GM23338 (cell line): ENCODE measurements around the gene POLD3. TPM values are rescaled to one million over a fixed set of nuclear protein-coding genes. Genes with fewer than 3 reads are reported as not detected.

Experiments used
- ATAC-seq: fragments of 200-7000 bp; cut with Tn5 transposase; 3 replicates; pipeline ENCODE4 v1.9.1; 2020
- DNase-seq: peaks from one replicate; pipeline ENCODE4 v3.0.0-alpha.2; 2015; ENCODE audit warnings: low spot score
- H2AFZ ChIP-seq: fragments of 200-600 bp; sonication (generic); 2 replicates; pipeline ENCODE4 v1.8.0; 2016; ENCODE audit warnings: antibody characterized with exemption, mild to moderate bottlenecking, moderate library complexity
- H3F3A ChIP-seq: fragments of 200-600 bp; sonication (generic); replicated peaks from 2 replicates; pipeline ENCODE4 v1.8.0; 2017; ENCODE audit warnings: antibody characterized with exemption, mixed run types, low read depth
- H3K27ac ChIP-seq: fragments of 200-600 bp; sonication (generic); 2 replicates; pipeline ENCODE4 v1.6.1; 2016; ENCODE audit warnings: low read depth
- H3K27me3 ChIP-seq: fragments of 200-600 bp; sonication (generic); 2 replicates; pipeline ENCODE4 v1.8.0; 2016; ENCODE audit warnings: mild to moderate bottlenecking, mixed run types, moderate library complexity; ENCODE audit not compliant: insufficient read depth
- H3K36me3 ChIP-seq: fragments of 200-600 bp; sonication (generic); 2 replicates; pipeline ENCODE4 v1.8.0; 2016; ENCODE audit warnings: mild to moderate bottlenecking; ENCODE audit not compliant: insufficient read depth
- H3K4me1 ChIP-seq: fragments of 200-600 bp; sonication (generic); 2 replicates; pipeline ENCODE4 v1.8.0; 2016; ENCODE audit warnings: mild to moderate bottlenecking, moderate library complexity; ENCODE audit not compliant: insufficient read depth
- H3K4me2 ChIP-seq: fragments of 200-600 bp; sonication (generic); 2 replicates; pipeline ENCODE4 v1.7.1; 2017; ENCODE audit warnings: mixed run types
- H3K4me3 ChIP-seq: fragments of 200-600 bp; sonication (generic); 2 replicates; pipeline ENCODE4 v1.6.1; 2016; ENCODE audit warnings: mixed run types
- H3K79me2 ChIP-seq: fragments of 200-600 bp; sonication (generic); replicated peaks from 2 replicates; pipeline ENCODE4 v1.8.0; 2017; ENCODE audit warnings: mild to moderate bottlenecking; ENCODE audit not compliant: insufficient read depth
- H3K9me2 ChIP-seq: fragments of 200-600 bp; sonication (generic); 2 replicates; pipeline ENCODE4 v1.8.0; 2017; ENCODE audit not compliant: insufficient read depth
- H4K20me1 ChIP-seq: fragments of 200-600 bp; sonication (generic); replicated peaks from 2 replicates; pipeline ENCODE4 v1.8.0; 2017; ENCODE audit warnings: mild to moderate bottlenecking; ENCODE audit not compliant: insufficient read depth
- H3K27ac Mint-ChIP-seq: 2 replicates; pipeline ENCODE4 v1.8.0; 2020; ENCODE audit warnings: inconsistent platforms, mild to moderate bottlenecking, moderate library complexity, mixed read lengths
- H3K27me3 Mint-ChIP-seq: 3 replicates; pipeline ENCODE4 v1.8.0; 2022; ENCODE audit warnings: low read depth, mild to moderate bottlenecking, moderate library complexity, mixed read lengths, inconsistent platforms; ENCODE audit not compliant: insufficient read depth, poor library complexity
- H3K36me3 Mint-ChIP-seq: 3 replicates; pipeline ENCODE4 v1.8.0; 2021; ENCODE audit warnings: low read depth, mild to moderate bottlenecking, inconsistent platforms, moderate library complexity, mixed read lengths
- H3K4me1 Mint-ChIP-seq: 3 replicates; pipeline ENCODE4 v1.8.0; 2020; ENCODE audit warnings: mild to moderate bottlenecking, inconsistent platforms, mixed read lengths
- H3K4me3 Mint-ChIP-seq: 3 replicates; pipeline ENCODE4 v1.8.0; 2021; ENCODE audit warnings: moderate library complexity, mild to moderate bottlenecking, inconsistent platforms, mixed read lengths
- H3K9me3 Mint-ChIP-seq: 3 replicates; pipeline ENCODE4 v1.8.0; 2020; ENCODE audit warnings: moderate library complexity, mild to moderate bottlenecking, inconsistent platforms, mixed read lengths
- EZH2 ChIP-seq: fragments of 200-600 bp; sonication (generic); IDR thresholded peaks from one replicate; pipeline ENCODE4 v1.8.0; 2017; ENCODE audit warnings: antibody characterized with exemption, mild to moderate bottlenecking, low read depth; ENCODE audit not compliant: unreplicated experiment
- EZH2phosphoT487 ChIP-seq: fragments of 200-600 bp; sonication (generic); IDR thresholded peaks from one replicate; pipeline ENCODE4 v1.8.1; 2018; ENCODE audit warnings: antibody characterized with exemption; ENCODE audit not compliant: unreplicated experiment
- JUNB ChIP-seq: IDR thresholded peaks from one replicate; pipeline ENCODE4 v1.6.1; 2016; ENCODE audit warnings: antibody characterized with exemption; ENCODE audit not compliant: unreplicated experiment
- POLR2AphosphoS5 ChIP-seq: IDR thresholded peaks from 2 replicates; pipeline ENCODE4 v1.6.1; 2016; ENCODE audit warnings: antibody characterized with exemption, low read depth
- STAT1 ChIP-seq: IDR thresholded peaks from one replicate; pipeline ENCODE4 v1.6.1; 2016; ENCODE audit warnings: antibody characterized with exemption; ENCODE audit not compliant: unreplicated experiment
- ZNF114 ChIP-seq: fragments of 250-450 bp; sonication (Bioruptor Pico); IDR thresholded peaks from 2 replicates; pipeline ENCODE4 v1.5.0; 2020; ENCODE audit warnings: mild to moderate bottlenecking, moderate library complexity
- polyA plus RNA-seq: library from polyadenylated mRNA; unstranded; fragments of >200 nt; fragmentation: Nextera tagmentation; extraction: Ambion mirVana; gene quantifications from 2 replicates; pipeline ENCODE4 v1.2.1, GENCODE V29; 2016
- total RNA-seq: library from RNA; depleted of rRNA; stranded (reverse); fragments of >200 nt; shearing (Covaris generic); gene quantifications from 2 replicates; pipeline ENCODE4 v1.2.3, GENCODE V29; 2014
- TF ChIP-seq, protein P1 (sequence below), 2 experiments: fragments of 200-600 bp in 1 of 2; sonication (generic) in 1 of 2; conservative IDR thresholded peaks; 2 replicates each; pipeline versions ENCODE4 v1.5.1 to v1.6.1; 2016 to 2017; ENCODE audit warnings: antibody characterized with exemption in 2 of 2, low read depth in 2 of 2, mild to moderate bottlenecking in 2 of 2, moderate library complexity in 1 of 2
- TF ChIP-seq, protein P2 (sequence below): fragments of 250-450 bp; sonication (Bioruptor Pico); IDR thresholded peaks from 2 replicates; pipeline ENCODE4 v1.5.0; 2020; ENCODE audit warnings: mild to moderate bottlenecking, moderate library complexity
- TF ChIP-seq, protein P3 (sequence below): IDR thresholded peaks from 2 replicates; pipeline ENCODE4 v1.6.1; 2016; ENCODE audit warnings: antibody characterized with exemption

POLD3 gene
- total and polyA plus RNA-seq, 2 experiments from 2014 or later, result 21.9 to 50.1 TPM

DNA sequence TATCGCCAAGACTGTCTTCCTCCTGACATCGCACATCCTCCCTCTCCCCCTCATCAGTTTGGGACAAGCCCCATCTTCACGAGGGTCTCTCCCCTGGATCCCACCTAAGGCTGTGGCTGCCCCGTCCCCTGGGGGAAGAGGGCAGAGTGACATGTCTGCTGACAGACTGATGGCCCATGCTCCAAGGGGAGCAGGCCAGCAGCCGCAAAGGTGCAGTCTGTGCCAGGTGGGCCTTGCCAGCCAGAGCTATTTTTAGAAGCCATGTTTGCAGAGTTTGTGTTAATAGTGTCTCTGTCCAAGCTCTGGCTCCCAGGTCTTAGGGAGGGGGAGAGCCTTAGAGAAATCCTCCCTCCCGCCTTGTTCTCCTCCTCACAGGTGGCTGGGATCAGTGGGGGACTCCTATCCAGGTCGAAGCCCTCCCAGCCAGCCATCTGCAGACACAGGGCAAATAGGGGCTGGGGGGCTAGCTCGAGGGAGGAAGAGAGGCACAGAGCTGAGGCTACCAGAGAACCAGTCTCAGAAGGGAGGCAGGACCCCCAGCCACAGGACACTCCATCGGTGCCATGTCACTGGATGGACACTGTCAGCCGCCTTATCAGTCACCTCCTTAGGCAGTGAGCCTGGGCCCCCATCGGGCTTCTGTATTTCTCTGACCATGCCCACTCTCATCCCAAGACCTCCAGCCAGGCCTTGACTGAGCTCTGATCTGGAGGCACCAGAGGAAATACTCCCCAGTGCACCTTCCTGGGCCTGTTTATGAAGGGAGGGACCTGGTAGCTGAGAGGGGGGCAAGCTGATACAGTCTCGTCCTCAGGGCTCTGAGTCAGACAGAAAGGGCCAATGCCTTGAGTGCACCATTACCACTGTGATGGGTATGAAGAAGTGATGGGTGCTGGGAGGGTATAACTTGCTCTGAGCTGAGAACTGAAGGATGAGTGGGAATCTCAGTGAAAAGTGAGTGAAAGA is 89.6 kb downstream of the POLD3 start:
- H4K20me1 ChIP-seq, result no peaks in the 10 kb centered on the region; the same call in 1 of the 2 replicates
- no peaks in the 10 kb centered on the region for H3K79me2 ChIP-seq
- H3K27me3 Mint-ChIP-seq, result peaks cover 14% of the 10 kb centered on the region
- ATAC-seq, result no peak
- H3K27me3 ChIP-seq, result peaks cover 11% of the 10 kb centered on the region
- no peak for DNase-seq
- H3K4me2 ChIP-seq, result no peak overlapping the region
- no peaks in the 10 kb centered on the region for H3K36me3 ChIP-seq
- H2AFZ ChIP-seq, result no peak overlapping the region
- H3K4me1 ChIP-seq, result no peaks in the 10 kb centered on the region
- H3K9me3 Mint-ChIP-seq, result no peaks in the 10 kb centered on the region; the same call in 2 of the 3 replicates
- H3K27ac ChIP-seq, result no peak overlapping the region
- H3K4me1 Mint-ChIP-seq, result peaks cover 6% of the 10 kb centered on the region; the same call in 2 of the 3 replicates
- no peaks in the 10 kb centered on the region for H3K9me2 ChIP-seq
- H3K36me3 Mint-ChIP-seq, result no peaks in the 10 kb centered on the region; the same call in 2 of the 3 replicates
- H3K27ac Mint-ChIP-seq, result no peak overlapping the region
- no peak for TF ChIP-seq JUNB
- TF ChIP-seq ZNF114 (CRISPR knock-in tag), result no peak
- TF ChIP-seq, protein P1, sequence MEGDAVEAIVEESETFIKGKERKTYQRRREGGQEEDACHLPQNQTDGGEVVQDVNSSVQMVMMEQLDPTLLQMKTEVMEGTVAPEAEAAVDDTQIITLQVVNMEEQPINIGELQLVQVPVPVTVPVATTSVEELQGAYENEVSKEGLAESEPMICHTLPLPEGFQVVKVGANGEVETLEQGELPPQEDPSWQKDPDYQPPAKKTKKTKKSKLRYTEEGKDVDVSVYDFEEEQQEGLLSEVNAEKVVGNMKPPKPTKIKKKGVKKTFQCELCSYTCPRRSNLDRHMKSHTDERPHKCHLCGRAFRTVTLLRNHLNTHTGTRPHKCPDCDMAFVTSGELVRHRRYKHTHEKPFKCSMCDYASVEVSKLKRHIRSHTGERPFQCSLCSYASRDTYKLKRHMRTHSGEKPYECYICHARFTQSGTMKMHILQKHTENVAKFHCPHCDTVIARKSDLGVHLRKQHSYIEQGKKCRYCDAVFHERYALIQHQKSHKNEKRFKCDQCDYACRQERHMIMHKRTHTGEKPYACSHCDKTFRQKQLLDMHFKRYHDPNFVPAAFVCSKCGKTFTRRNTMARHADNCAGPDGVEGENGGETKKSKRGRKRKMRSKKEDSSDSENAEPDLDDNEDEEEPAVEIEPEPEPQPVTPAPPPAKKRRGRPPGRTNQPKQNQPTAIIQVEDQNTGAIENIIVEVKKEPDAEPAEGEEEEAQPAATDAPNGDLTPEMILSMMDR (conservative IDR thresholded peaks at IDR 0.05; ENCODE audit: low read depth in 2 of 2), result no peak
- no peak for TF ChIP-seq STAT1
- no peak for TF ChIP-seq POLR2AphosphoS5
- TF ChIP-seq, protein P2, sequence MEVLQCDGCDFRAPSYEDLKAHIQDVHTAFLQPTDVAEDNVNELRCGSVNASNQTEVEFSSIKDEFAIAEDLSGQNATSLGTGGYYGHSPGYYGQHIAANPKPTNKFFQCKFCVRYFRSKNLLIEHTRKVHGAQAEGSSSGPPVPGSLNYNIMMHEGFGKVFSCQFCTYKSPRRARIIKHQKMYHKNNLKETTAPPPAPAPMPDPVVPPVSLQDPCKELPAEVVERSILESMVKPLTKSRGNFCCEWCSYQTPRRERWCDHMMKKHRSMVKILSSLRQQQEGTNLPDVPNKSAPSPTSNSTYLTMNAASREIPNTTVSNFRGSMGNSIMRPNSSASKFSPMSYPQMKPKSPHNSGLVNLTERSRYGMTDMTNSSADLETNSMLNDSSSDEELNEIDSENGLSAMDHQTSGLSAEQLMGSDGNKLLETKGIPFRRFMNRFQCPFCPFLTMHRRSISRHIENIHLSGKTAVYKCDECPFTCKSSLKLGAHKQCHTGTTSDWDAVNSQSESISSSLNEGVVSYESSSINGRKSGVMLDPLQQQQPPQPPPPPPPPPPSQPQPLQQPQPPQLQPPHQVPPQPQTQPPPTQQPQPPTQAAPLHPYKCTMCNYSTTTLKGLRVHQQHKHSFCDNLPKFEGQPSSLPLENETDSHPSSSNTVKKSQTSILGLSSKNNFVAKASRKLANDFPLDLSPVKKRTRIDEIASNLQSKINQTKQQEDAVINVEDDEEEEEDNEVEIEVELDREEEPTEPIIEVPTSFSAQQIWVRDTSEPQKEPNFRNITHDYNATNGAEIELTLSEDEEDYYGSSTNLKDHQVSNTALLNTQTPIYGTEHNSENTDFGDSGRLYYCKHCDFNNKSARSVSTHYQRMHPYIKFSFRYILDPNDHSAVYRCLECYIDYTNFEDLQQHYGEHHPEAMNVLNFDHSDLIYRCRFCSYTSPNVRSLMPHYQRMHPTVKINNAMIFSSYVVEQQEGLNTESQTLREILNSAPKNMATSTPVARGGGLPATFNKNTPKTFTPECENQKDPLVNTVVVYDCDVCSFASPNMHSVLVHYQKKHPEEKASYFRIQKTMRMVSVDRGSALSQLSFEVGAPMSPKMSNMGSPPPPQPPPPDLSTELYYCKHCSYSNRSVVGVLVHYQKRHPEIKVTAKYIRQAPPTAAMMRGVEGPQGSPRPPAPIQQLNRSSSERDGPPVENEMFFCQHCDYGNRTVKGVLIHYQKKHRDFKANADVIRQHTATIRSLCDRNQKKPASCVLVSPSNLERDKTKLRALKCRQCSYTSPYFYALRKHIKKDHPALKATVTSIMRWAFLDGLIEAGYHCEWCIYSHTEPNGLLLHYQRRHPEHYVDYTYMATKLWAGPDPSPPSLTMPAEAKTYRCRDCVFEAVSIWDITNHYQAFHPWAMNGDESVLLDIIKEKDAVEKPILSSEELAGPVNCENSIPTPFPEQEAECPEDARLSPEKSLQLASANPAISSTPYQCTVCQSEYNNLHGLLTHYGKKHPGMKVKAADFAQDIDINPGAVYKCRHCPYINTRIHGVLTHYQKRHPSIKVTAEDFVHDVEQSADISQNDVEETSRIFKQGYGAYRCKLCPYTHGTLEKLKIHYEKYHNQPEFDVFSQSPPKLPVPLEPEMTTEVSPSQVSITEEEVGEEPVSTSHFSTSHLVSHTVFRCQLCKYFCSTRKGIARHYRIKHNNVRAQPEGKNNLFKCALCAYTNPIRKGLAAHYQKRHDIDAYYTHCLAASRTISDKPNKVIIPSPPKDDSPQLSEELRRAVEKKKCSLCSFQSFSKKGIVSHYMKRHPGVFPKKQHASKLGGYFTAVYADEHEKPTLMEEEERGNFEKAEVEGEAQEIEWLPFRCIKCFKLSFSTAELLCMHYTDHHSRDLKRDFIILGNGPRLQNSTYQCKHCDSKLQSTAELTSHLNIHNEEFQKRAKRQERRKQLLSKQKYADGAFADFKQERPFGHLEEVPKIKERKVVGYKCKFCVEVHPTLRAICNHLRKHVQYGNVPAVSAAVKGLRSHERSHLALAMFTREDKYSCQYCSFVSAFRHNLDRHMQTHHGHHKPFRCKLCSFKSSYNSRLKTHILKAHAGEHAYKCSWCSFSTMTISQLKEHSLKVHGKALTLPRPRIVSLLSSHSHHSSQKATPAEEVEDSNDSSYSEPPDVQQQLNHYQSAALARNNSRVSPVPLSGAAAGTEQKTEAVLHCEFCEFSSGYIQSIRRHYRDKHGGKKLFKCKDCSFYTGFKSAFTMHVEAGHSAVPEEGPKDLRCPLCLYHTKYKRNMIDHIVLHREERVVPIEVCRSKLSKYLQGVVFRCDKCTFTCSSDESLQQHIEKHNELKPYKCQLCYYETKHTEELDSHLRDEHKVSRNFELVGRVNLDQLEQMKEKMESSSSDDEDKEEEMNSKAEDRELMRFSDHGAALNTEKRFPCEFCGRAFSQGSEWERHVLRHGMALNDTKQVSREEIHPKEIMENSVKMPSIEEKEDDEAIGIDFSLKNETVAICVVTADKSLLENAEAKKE (CRISPR knock-in tag), result no peak
- no peak for TF ChIP-seq EZH2
- no peak for TF ChIP-seq EZH2phosphoT487
- TF ChIP-seq, protein P3, sequence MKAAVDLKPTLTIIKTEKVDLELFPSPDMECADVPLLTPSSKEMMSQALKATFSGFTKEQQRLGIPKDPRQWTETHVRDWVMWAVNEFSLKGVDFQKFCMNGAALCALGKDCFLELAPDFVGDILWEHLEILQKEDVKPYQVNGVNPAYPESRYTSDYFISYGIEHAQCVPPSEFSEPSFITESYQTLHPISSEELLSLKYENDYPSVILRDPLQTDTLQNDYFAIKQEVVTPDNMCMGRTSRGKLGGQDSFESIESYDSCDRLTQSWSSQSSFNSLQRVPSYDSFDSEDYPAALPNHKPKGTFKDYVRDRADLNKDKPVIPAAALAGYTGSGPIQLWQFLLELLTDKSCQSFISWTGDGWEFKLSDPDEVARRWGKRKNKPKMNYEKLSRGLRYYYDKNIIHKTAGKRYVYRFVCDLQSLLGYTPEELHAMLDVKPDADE, result no peak
- H3K4me3 Mint-ChIP-seq, result no peak overlapping the region
- no peak overlapping the region for H3K4me3 ChIP-seq
- no peaks in the 10 kb centered on the region for H3F3A ChIP-seq
